ENCODE results near the gene VAV2. TPM values are rescaled to one million over a fixed set of nuclear protein-coding genes. Genes with fewer than 3 reads are reported as not detected.

The VAV2 gene
- polyA plus RNA-seq, 1 of the 3 experiments (the other 2 are of a cell fraction), result 14.9 TPM

GRCh38 chr9:133754688-133755227 is 237.4 kb downstream of the VAV2 start:
- Histone ChIP-seq H3K4me1 (ENCODE audit: control insufficient read depth in 1 of 2, insufficient read depth in 2 of 2, low read depth in 1 of 2, low read length in 1 of 2) (no peaks in the 10 kb centered on the region; a peak in 1 of 4 replicates), H4K20me1 (ENCODE audit: insufficient read depth) (no peaks in the 10 kb centered on the region), H3K9me3 (no peaks in the 10 kb centered on the region), H3F3A (replicated peaks; ENCODE audit: insufficient read depth) (peaks cover 4% of the 10 kb centered on the region), H2AFZ (ENCODE audit: low read depth) (no peak overlapping the region), H3K9me2 (no peaks in the 10 kb centered on the region), H3K27me3 (ENCODE audit: insufficient read depth) (no peaks in the 10 kb centered on the region), H3K4me3 (ENCODE audit: low read depth in 2 of 2, low read length in 1 of 2) (no peak overlapping the region), H3K9ac (no peak overlapping the region), H3K79me2 (ENCODE audit: insufficient read depth) (no peaks in the 10 kb centered on the region), H3K36me3 (replicated peaks in 1 of 2; ENCODE audit: control insufficient read depth in 1 of 2, insufficient read depth in 2 of 2, low read length in 1 of 2) (peaks cover 0 to 10% of the 10 kb centered on the region in 2 experiments), H3K27ac (ENCODE audit: low read depth in 2 of 2, low read length in 1 of 2) (no peak overlapping the region), H3K4me2 (no peak overlapping the region)
- DNase-seq, result no peak
- WGBS (ENCODE audit: low lambda C conversion rate), result 92% methylated on average over 9 of the region's 9 CpGs
- CTCF ChIA-PET, result interaction anchor here (3.1 to 5.7 kb wide), 2 partner anchors 12 to 27 kb away, joined by 11 to 35 read pairs; no protein-coding TSS in a partner anchor
- POLR2A ChIA-PET, result no interaction called here
- TF ChIP-seq RAD21 (IDR thresholded peaks at IDR 0.05; ENCODE audit: low read length), result no peak
- TF ChIP-seq TAF1 (IDR thresholded peaks at IDR 0.05; ENCODE audit: borderline replicate concordance, low read depth, low read length), result no peak
- TF ChIP-seq IRF3 (IDR thresholded peaks at IDR 0.05; ENCODE audit: low read depth, low read length), result no peak
- no peak for TF ChIP-seq CTCF (IDR thresholded peaks at IDR 0.05)
- no peak for TF ChIP-seq JUND (IDR thresholded peaks at IDR 0.05)
- no peak for TF ChIP-seq EZH2phosphoT487 (IDR thresholded peaks at IDR 0.05; ENCODE audit: borderline replicate concordance, low read depth)
- TF ChIP-seq MXI1 (IDR thresholded peaks at IDR 0.05; ENCODE audit: low read depth, low read length), result no peak
- TF ChIP-seq ZBTB33 (IDR thresholded peaks at IDR 0.05; ENCODE audit: borderline replicate concordance, low read depth), result no peak
- TF ChIP-seq SIN3A (IDR thresholded peaks at IDR 0.05; ENCODE audit: borderline replicate concordance, low read depth, low read length), result no peak
- no peak for TF ChIP-seq SMC3 (IDR thresholded peaks at IDR 0.05; ENCODE audit: low read depth, low read length)
- TF ChIP-seq USF1 (IDR thresholded peaks at IDR 0.05; ENCODE audit: borderline replicate concordance, low read depth), result no peak

All from SK-N-SH (cell line).